ENCODE results near the gene CCDC177. TPM values are rescaled to one million over a fixed set of nuclear protein-coding genes. Genes with fewer than 3 reads are reported as not detected.

Gene CCDC177
- total and polyA plus RNA-seq, 2 of the 8 experiments (the other 6 are each of a cell fraction or from before 2014, with no cell fraction given) = 0.62 to 2.8 TPM

DNA sequence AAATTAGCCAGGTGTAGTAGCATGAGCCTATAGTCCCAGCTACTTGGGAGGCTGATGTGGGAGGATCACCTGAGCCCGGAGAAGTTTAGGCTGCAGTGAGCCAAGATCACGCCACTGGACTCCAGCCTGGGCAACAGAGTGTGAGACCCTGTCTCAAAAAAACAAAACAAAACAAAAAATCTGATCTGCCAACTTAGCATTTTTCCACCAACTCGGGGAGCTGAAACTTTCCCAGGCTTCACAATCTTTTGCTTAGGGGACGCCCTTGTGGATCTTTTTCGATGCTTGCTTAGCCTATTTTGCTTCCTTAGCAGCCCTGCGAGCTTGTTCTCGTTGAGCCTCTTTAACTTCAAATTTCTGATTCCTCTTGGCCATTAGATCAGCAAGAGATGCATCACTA is 13.8 kb downstream of the CCDC177 start:
- Histone ChIP-seq H3K79me2 (ENCODE audit: control insufficient read depth in 1 of 2, insufficient read depth in 2 of 2, low read length in 2 of 2) (no peaks in the 10 kb centered on the region), H3K9ac (replicated peaks in 1 of 4; ENCODE audit: extremely low read depth in 1 of 4, low read depth in 3 of 4, low read length in 3 of 4) (no peak overlapping the region), H2BK120ac (replicated peaks; ENCODE audit: low read depth, low read length) (no peak overlapping the region)
- TF ChIP-seq SAP30 (IDR thresholded peaks at IDR 0.05; ENCODE audit: insufficient read depth, insufficient replicate concordance, low read length) (no peak), PHF8 (conservative IDR thresholded peaks at IDR 0.05; ENCODE audit: low read depth, low read length) (no peak), RBBP5 (IDR thresholded peaks at IDR 0.05; ENCODE audit: borderline replicate concordance, low read depth, low read length) (no peak), HDAC2 (IDR thresholded peaks at IDR 0.05; ENCODE audit: borderline replicate concordance in 1 of 2, low read depth in 2 of 2, low read length in 2 of 2) (no peak), SRF (IDR thresholded peaks at IDR 0.05; ENCODE audit: low read depth, low read length) (no peak), SP1 (IDR thresholded peaks at IDR 0.05; ENCODE audit: low read depth, low read length) (no peak), EP300 (IDR thresholded peaks at IDR 0.05; ENCODE audit: borderline replicate concordance in 1 of 2, low read depth in 2 of 2, low read length in 2 of 2) (no peak), CBX5 (IDR thresholded peaks at IDR 0.05; ENCODE audit: low read depth, low read length) (no peak), TBP (IDR thresholded peaks at IDR 0.05; ENCODE audit: low read depth, low read length) (no peak), POU5F1 (IDR thresholded peaks at IDR 0.05; ENCODE audit: low read depth, low read length) (no peak), CHD2 (IDR thresholded peaks at IDR 0.05; ENCODE audit: low read length) (no peak), KDM4A (IDR thresholded peaks at IDR 0.05; ENCODE audit: low read depth, low read length, severe bottlenecking) (no peak), BACH1 (IDR thresholded peaks at IDR 0.05; ENCODE audit: low read length) (no peak), CBX8 (IDR thresholded peaks at IDR 0.05; ENCODE audit: borderline replicate concordance, low read depth, low read length) (no peak)

More for the DNA sequence above, 13.8 kb downstream of the CCDC177 start:
- Histone ChIP-seq H3K14ac (ENCODE audit: insufficient read length) (no peak overlapping the region), H3K4me2 (ENCODE audit: insufficient read depth in 1 of 2, low read depth in 2 of 2, low read length in 2 of 2) (no peak overlapping the region), H2BK15ac (ENCODE audit: low read length) (no peak overlapping the region), H4K91ac (replicated peaks; ENCODE audit: insufficient read length, low read length) (no peak overlapping the region), H3K18ac (ENCODE audit: extremely low read depth, low read length) (no peak overlapping the region), H4K20me1 (replicated peaks in 1 of 2; ENCODE audit: control insufficient read depth in 1 of 2, insufficient read depth in 2 of 2, low read length in 2 of 2) (no peaks in the 10 kb centered on the region), H2AK5ac (ENCODE audit: low read depth, low read length) (no peak overlapping the region), H2BK12ac (ENCODE audit: low read depth, low read length) (no peak overlapping the region), H3K23ac (ENCODE audit: insufficient read length) (no peak overlapping the region), H2AFZ (ENCODE audit: low read length) (no peak overlapping the region), H4K8ac (ENCODE audit: extremely low read depth, insufficient read depth, low read length) (no peak overlapping the region), H3K23me2 (ENCODE audit: low read depth, low read length) (no peaks in the 10 kb centered on the region), H3K4ac (replicated peaks; ENCODE audit: insufficient read length, low read depth, low read length) (no peak overlapping the region), H3K36me3 (ENCODE audit: control insufficient read depth in 2 of 4, insufficient read depth in 4 of 4, low read length in 3 of 4) (no peaks in the 10 kb centered on the region), H2BK5ac (ENCODE audit: low read depth, low read length) (no peak overlapping the region), H3K56ac (replicated peaks; ENCODE audit: insufficient read length, low read depth, low read length) (no peak overlapping the region), H4K5ac (ENCODE audit: insufficient read length, low read depth, low read length) (no peak overlapping the region), H3K79me1 (ENCODE audit: low read depth, low read length) (no peaks in the 10 kb centered on the region), H3K4me3 (ENCODE audit: extremely low read depth in 1 of 4, insufficient read depth in 2 of 4, low read depth in 3 of 4, low read length in 4 of 4) (no peak overlapping the region), H3K27me3 (replicated peaks in 1 of 4; ENCODE audit: control insufficient read depth in 3 of 4, extremely low read depth in 1 of 4, insufficient read depth in 3 of 4, low read length in 3 of 4) (no peaks in the 10 kb centered on the region), H3K4me1 (replicated peaks in 1 of 4; ENCODE audit: control insufficient read depth in 3 of 4, insufficient read depth in 4 of 4, low read length in 3 of 4) (no peaks in the 10 kb centered on the region; a peak in 1 of 7 replicates), H3K9me3 (ENCODE audit: insufficient read depth in 2 of 2, low read depth in 1 of 2, low read length in 1 of 2) (no peaks in the 10 kb centered on the region), H2BK20ac (ENCODE audit: low read length) (no peak overlapping the region), H3K27ac (ENCODE audit: low read depth, low read length) (no peak overlapping the region)
- DNase-seq (ENCODE audit: low read depth in 1 of 2, low spot score in 2 of 2) (no peak), FAIRE-seq (no peak)
- POLR2A ChIA-PET (ENCODE audit: partially characterized antibody) = interaction anchor here (2.8 kb wide), 1 partner anchor 11 kb away, joined by 14 read pairs; no protein-coding TSS in a partner anchor
- WGBS, 2 experiments (ENCODE audit: extremely low coverage in 1 of 2, insufficient coverage in 1 of 2, insufficient read length in 1 of 2, insufficient replicate concordance in 2 of 2, low coverage in 1 of 2, low lambda C conversion rate in 2 of 2, missing lambda C conversion rate in 1 of 2) = 94% methylated on average over 7 of the region's 7 CpGs; no CpG with 5 or more reads in 1 of the 2 experiments
- CTCF ChIA-PET (ENCODE audit: partially characterized antibody) = interaction anchor here (0.7 to 7.8 kb wide), 10 partner anchors 10 to 170 kb away, joined by 3 to 61 read pairs (median 5); partner anchors contain the start of gene CCDC177
